MM.1S (cell line): Measurements from ENCODE around the gene MEFV.

Source experiments
- CTCF ChIP-seq: fragments of 300-600 bp; sonication (generic); IDR thresholded peaks from 2 replicates; pipeline ENCODE4 v1.5.1; 2016; ENCODE audit warnings: antibody characterized with exemption, low read length, mixed read lengths
- EZH2 ChIP-seq: fragments of 300-600 bp; sonication (generic); optimal IDR thresholded peaks from 2 replicates; pipeline ENCODE3; 2017; ENCODE audit warnings: low read depth, mild to moderate bottlenecking, antibody characterized with exemption, low read length, mixed read lengths

GRCh38 chr16:3276679-3277078, 20.2 kb upstream of the MEFV start:
- no peak for TF ChIP-seq EZH2
- no peak for TF ChIP-seq CTCF
